ENCODE data around the gene PPP1R3F.
"Not testable (repeated sequence)": the region's sequence is repeated elsewhere in the genome, so short reads cannot be mapped to it uniquely, and the experiment has no call there.

PPP1R3F gene

DNA sequence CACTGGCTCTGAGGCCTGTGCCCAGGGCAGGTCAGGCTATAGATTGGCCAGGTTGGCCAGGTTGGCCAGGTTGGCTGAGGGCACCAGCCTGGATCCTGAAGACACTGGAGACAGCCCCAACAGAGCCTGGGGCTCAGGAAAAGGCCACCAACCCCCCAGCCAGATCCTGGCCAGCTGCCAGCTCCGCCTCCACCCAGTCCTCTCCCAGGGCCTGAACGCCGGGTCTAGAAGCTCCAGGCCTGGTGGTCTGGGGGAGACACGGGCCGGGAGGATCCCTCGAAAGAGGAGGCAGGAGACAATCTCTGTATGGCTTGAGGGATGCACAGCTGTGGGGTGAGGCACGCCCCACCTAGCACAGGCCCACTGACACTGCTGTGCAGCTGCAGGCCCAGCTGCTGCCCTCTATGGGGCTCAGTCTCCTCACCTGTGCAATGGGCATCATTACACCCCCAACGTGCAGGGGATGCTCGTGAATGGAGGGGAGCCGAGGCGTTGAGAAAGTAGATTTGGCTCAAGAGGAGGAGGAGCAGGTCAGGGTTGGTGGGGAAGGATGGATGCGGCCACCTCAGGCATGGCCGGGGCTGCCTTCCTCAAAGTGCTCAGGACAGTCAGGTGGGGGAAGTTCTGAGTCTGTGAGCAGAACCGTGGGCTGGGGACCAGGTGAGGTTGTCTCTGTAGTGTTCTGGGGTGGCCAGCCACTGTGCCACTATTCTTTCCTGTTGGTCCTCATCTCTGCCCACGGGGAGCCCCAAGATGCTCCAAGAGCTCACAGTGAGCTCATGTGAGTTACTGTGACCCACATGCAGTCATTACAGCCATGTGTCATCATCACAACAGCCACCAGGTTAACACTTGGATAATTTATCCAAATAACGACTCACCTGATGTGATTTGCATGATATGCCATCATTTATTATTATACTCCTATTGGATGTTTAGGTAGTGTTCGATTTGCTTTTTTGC lies 23.1 kb downstream of the PPP1R3F start:
- TF ChIP-seq, protein P1, sequence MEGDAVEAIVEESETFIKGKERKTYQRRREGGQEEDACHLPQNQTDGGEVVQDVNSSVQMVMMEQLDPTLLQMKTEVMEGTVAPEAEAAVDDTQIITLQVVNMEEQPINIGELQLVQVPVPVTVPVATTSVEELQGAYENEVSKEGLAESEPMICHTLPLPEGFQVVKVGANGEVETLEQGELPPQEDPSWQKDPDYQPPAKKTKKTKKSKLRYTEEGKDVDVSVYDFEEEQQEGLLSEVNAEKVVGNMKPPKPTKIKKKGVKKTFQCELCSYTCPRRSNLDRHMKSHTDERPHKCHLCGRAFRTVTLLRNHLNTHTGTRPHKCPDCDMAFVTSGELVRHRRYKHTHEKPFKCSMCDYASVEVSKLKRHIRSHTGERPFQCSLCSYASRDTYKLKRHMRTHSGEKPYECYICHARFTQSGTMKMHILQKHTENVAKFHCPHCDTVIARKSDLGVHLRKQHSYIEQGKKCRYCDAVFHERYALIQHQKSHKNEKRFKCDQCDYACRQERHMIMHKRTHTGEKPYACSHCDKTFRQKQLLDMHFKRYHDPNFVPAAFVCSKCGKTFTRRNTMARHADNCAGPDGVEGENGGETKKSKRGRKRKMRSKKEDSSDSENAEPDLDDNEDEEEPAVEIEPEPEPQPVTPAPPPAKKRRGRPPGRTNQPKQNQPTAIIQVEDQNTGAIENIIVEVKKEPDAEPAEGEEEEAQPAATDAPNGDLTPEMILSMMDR (conservative IDR thresholded peaks at IDR 0.05; ENCODE audit: low read depth, low read length), result no peak
- DNase-seq (ENCODE audit: low read depth), result no peak
- H3K4me3 ChIP-seq (ENCODE audit: low read depth, low read length), result no peak overlapping the region

DNA sequence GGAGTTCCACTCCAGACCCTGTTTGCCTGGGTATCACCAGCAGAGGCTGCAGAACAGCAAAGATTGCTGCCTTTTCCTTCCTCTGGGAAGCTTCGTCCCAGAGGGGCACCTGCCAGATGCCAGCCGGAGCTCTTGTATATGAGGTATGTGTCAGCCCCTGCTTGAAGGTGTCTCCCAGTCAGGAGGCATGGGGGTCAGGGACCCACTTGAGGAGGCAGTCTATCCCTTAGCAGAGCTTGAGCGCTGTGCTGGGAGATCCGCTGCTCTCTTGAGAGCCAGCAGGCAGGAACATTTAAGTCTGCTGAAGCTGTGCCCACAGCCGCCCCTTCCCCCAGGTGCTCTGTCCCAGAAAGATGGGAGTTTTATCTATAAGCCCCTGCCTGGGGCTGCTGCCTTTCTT lies 29.7 kb downstream of the PPP1R3F start:
- DNase-seq (ENCODE audit: low read depth); H3K4me3 ChIP-seq (ENCODE audit: low read depth, low read length): not testable (repeated sequence)

DNA sequence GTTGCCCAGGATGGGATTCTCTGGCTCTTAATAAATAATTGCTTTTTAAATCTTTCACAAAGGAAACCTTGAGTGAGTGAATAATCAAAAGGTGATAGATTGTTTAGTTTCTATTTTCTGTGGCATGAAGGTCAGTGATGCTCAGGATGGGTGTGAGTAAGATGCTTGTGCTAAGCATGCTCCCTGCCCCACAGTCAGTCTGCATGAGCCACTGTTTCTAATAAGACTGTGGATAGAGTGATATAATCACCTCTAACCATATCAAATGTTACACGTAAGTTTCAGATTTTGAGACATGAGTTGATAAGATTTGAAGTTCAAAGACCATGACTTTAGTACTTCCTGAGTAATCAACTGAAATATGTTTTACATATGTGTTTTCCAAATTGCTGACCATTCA lies 31.1 kb downstream of the PPP1R3F start:
- H3K4me3 ChIP-seq (ENCODE audit: low read depth, low read length), result no peak overlapping the region
- TF ChIP-seq, protein P1 (conservative IDR thresholded peaks at IDR 0.05; ENCODE audit: low read depth, low read length), result no peak
- DNase-seq (ENCODE audit: low read depth), result no peak

DNA sequence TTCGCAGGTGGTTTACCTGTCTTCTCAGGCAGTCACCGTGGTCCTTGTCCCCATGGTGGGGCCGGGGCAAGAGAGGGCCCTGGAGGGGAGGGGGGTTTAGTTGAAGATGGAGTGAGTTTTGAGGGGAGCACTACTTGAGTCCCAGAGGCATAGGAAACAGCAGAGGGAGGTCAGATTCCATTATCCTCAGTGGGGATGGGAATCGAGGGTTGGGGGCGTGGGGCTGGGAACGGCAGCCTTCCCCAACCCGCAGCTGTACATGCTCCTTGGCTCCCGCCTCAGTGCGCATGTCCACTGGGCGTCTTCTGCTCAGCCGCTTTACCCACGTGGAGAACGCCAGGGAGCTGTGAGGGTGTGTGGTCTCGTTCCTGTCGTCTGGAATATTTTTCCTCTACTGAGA lies 33.8 kb downstream of the PPP1R3F start, which contains the start of gene GAGE10:
Gene GAGE10 (plus strand): TSS at position 301 of the 400 bp plus-strand sequence. CDS start 1,214 bp downstream, outside the sequence.
- TF ChIP-seq, protein P1 (conservative IDR thresholded peaks at IDR 0.05; ENCODE audit: low read depth, low read length), result no peak
- no peak within 1 kb of the TSS for H3K4me3 ChIP-seq (ENCODE audit: low read depth, low read length)
- no peak for DNase-seq (ENCODE audit: low read depth)

DNA sequence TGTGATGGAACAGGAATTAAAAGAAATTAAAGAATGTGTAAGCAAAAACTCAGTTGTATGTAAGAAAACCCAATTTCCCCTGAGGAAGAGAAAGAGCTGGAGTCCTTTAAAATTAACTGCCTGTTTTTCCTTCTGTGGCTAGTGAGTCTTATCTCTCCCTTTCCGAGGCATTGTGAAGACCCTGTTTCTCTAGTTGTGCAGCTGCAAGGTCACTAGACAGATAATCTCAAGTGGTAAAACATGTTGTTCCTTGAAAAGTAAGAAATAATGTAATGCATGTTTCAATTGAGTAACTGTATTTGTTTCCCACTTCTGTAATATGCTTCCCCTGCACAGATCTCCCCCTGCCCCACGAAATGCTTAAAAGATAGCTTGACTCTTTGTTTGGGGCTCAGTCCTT lies 38.2 kb downstream of the PPP1R3F start:
- H3K4me3 ChIP-seq (ENCODE audit: low read depth, low read length); DNase-seq (ENCODE audit: low read depth): not testable (repeated sequence)

DNA sequence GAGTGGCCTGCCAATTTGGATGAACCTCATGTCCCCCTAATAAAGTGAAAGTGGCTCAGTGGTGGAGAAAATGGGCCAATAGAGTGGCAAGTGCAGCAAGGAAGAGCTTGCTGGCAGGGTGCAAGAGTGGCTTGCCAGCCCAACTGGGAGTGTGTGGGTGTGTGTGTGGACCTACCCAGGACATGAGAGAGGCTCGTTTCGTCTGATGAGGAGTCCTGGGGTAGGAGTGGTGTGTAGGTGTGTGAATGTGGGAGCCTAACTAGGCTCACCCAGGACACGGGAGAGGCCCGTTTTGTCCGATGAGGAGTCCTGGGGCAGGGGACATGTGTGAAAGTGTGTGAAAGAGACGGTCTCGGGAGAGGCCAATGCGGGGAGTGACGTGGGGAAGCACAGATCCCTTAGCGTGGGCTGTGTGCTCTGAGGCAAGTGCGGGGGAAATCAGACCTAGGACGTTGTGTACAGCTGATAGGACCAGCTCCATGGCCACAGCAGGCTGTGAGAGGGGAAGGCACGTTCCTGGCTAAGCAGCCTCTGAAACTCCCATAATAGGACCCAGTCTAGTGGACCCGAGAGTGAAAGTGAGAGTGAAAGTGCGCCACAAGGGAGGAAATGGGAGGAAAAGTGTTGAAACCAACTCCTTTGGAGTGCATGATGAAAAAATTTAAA lies 39.1 kb downstream of the PPP1R3F start:
- no peak overlapping the region for H3K4me3 ChIP-seq (ENCODE audit: low read depth, low read length)
- TF ChIP-seq, protein P1 (conservative IDR thresholded peaks at IDR 0.05; ENCODE audit: low read depth, low read length), result no peak
- DNase-seq (ENCODE audit: low read depth), result peak; percentile 19

DNA sequence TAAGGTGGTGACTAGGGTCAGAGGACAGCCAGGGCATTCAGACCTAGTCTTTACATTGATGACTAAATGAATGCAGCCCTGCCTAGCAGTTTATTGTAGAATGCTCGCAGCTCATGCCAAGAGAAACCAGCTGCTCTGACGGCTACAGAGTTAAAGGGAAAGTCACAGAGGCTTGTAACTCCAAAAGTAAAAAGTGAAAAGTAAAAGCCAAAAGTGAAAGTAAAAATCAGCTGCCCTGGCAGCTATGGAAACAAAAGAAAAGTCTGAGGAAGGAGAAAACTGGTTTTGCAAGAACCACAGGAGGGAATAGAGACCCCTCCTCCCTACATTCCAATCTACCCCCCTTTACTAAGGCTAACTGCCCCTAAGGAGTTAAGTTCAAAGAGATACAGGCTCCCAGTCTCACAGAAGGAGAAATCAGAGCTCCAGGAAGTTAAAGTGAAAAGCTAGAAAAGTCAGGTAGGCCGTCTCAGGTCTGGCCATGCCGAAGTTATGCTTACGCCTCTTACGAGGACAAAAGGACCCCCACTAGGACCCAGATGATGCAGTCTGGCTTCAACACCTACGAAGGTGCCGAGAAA lies 39.9 kb downstream of the PPP1R3F start:
- H3K4me3 ChIP-seq (ENCODE audit: low read depth, low read length), result peak overlapping the region; percentile 37
- DNase-seq (ENCODE audit: low read depth), result peak; percentile 50
- TF ChIP-seq, protein P1 (conservative IDR thresholded peaks at IDR 0.05; ENCODE audit: low read depth, low read length), result no peak
